Measurements from ENCODE around the gene KLK11.
A peak's percentile ranks its signal among the peaks of the same experiment; 100 is the strongest.

The KLK11 gene

GRCh38 chr19:51027126-51027806, 850 bp upstream of the KLK11 start:
- DNase-seq = no peak

- DNase-seq = no peak
Observed at GRCh38 chr19:51025809-51026553, 435 bp downstream of the KLK11 start.

- no peak for DNase-seq
Observed at GRCh38 chr19:51025401-51025800, 1.0 kb downstream of the KLK11 start.

GRCh38 chr19:51024924-51025323, 1.5 kb downstream of the KLK11 start:
- DNase-seq = no peak

GRCh38 chr19:51023946-51024345, 2.5 kb downstream of the KLK11 start:
- no peak for DNase-seq

- DNase-seq = no peak
Observed at GRCh38 chr19:51022526-51022925, 3.9 kb downstream of the KLK11 start.

GRCh38 chr19:51020988-51021651, 5.3 kb downstream of the KLK11 start:
- peak; percentile 25 for DNase-seq

- DNase-seq = no peak
Observed at GRCh38 chr19:51019544-51019925, 6.9 kb downstream of the KLK11 start, which contains the start of gene KLK10. Gene KLK10 (minus strand): TSS chr19:51019709. CDS start chr19:51019130, 579 bp downstream.

- no peak for DNase-seq
Observed at GRCh38 chr19:51018745-51019543, 7.5 kb downstream of the KLK11 start.

GRCh38 chr19:51016798-51017683, 9.4 kb downstream of the KLK11 start:
- no peak for DNase-seq

- DNase-seq = no peak
Observed at GRCh38 chr19:51015691-51016267, 10.6 kb downstream of the KLK11 start.

- DNase-seq = no peak
Observed at GRCh38 chr19:51014242-51014641, 12.2 kb downstream of the KLK11 start.

- DNase-seq = no peak
Observed at GRCh38 chr19:51012661-51013190, 13.7 kb downstream of the KLK11 start.

- DNase-seq = no peak
Observed at GRCh38 chr19:51010066-51010795, 16.2 kb downstream of the KLK11 start.

GRCh38 chr19:51009061-51009891, 17.1 kb downstream of the KLK11 start:
- DNase-seq = no peak

- DNase-seq = no peak
Observed at GRCh38 chr19:51007488-51007887, 18.9 kb downstream of the KLK11 start.

GRCh38 chr19:51006406-51006805, 20.0 kb downstream of the KLK11 start:
- no peak for DNase-seq

- DNase-seq = no peak
Observed at GRCh38 chr19:51005248-51005647, 21.2 kb downstream of the KLK11 start.

- no peak for DNase-seq
Observed at GRCh38 chr19:51003316-51003715, 23.1 kb downstream of the KLK11 start.

Data from CD4-positive, alpha-beta T cell treated with Interleukin-17A for 4 hours (primary cell).